SK-N-SH treated with all-trans-retinoic acid at 6 μM for 48 hours (cell line): ENCODE measurements around the gene HDAC4.

Experiments used
- ATAC-seq: fragments of 200-7000 bp; cut with Tn5 transposase; 3 replicates; pipeline ENCODE4 v1.9.1; 2020; ENCODE audit warnings: mild to moderate bottlenecking, moderate library complexity
- ARNTL ChIP-seq: fragments of 450-650 bp; formaldehyde crosslinking; IDR thresholded peaks from 2 replicates; pipeline ENCODE4 v1.5.0; 2020; ENCODE audit warnings: low read depth, mild to moderate bottlenecking, moderate library complexity, borderline replicate concordance
- BACH2 ChIP-seq: fragments of 250-450 bp; sonication (Bioruptor Pico); IDR thresholded peaks from 2 replicates; pipeline ENCODE4 v1.9.0; 2021; ENCODE audit warnings: mild to moderate bottlenecking, borderline replicate concordance
- CSDC2 ChIP-seq: fragments of 250-450 bp; sonication (Bioruptor Pico); IDR thresholded peaks from 2 replicates; pipeline ENCODE4 v1.5.0; 2020; ENCODE audit warnings: mild to moderate bottlenecking, moderate library complexity
- GLIS3 ChIP-seq: fragments of 250-450 bp; sonication (Bioruptor Pico); IDR thresholded peaks from 2 replicates; pipeline ENCODE4 v1.5.0; 2020; ENCODE audit warnings: mild to moderate bottlenecking, moderate library complexity
- ISL1 ChIP-seq: fragments of 250-450 bp; sonication (Bioruptor Pico); IDR thresholded peaks from 2 replicates; pipeline ENCODE4 v2.1.2; 2022; ENCODE audit warnings: mild to moderate bottlenecking, moderate library complexity
- OSR1 ChIP-seq: fragments of 250-450 bp; sonication (Bioruptor Pico); IDR thresholded peaks from 2 replicates; pipeline ENCODE4 v1.8.0; 2022; ENCODE audit warnings: moderate library complexity, mild to moderate bottlenecking, inconsistent platforms
- POU6F1 ChIP-seq: fragments of 250-450 bp; sonication (Bioruptor Pico); IDR thresholded peaks from 2 replicates; pipeline ENCODE4 v1.8.0; 2021; ENCODE audit warnings: low read depth, mild to moderate bottlenecking, moderate library complexity, borderline replicate concordance
- PPARA ChIP-seq: fragments of 250-450 bp; sonication (Bioruptor Pico); IDR thresholded peaks from 2 replicates; pipeline ENCODE4 v1.5.0; 2020; ENCODE audit warnings: mild to moderate bottlenecking, borderline replicate concordance
- RARB ChIP-seq: fragments of 250-450 bp; sonication (Bioruptor Pico); IDR thresholded peaks from 2 replicates; pipeline ENCODE4 v1.8.0; 2021; ENCODE audit warnings: mild to moderate bottlenecking, moderate library complexity
- SNAI2 ChIP-seq: fragments of 250-450 bp; sonication (Bioruptor Pico); IDR thresholded peaks from 2 replicates; pipeline ENCODE4 v1.5.0; 2020; ENCODE audit warnings: mild to moderate bottlenecking, moderate library complexity
- TCF4 ChIP-seq: fragments of 250-450 bp; sonication (Bioruptor Pico); IDR thresholded peaks from 2 replicates; pipeline ENCODE4 v1.8.0; 2021; ENCODE audit warnings: mild to moderate bottlenecking, moderate library complexity, borderline replicate concordance
- TOX ChIP-seq: fragments of 250-450 bp; sonication (Bioruptor Pico); IDR thresholded peaks from 2 replicates; pipeline ENCODE4 v1.8.0; 2021; ENCODE audit warnings: mild to moderate bottlenecking, moderate library complexity, borderline replicate concordance
- TSHZ2 ChIP-seq: fragments of 250-450 bp; sonication (Bioruptor Pico); IDR thresholded peaks from 2 replicates; pipeline ENCODE4 v1.5.0; 2020; ENCODE audit warnings: mild to moderate bottlenecking, moderate library complexity
- ZC3H10 ChIP-seq: fragments of 250-450 bp; sonication (Bioruptor Pico); IDR thresholded peaks from 2 replicates; pipeline ENCODE4 v1.5.1; 2021; ENCODE audit warnings: mild to moderate bottlenecking, moderate library complexity
- ZFP3 ChIP-seq: fragments of 250-450 bp; sonication (Bioruptor Pico); IDR thresholded peaks from 2 replicates; pipeline ENCODE4 v1.5.0; 2020; ENCODE audit warnings: mild to moderate bottlenecking, moderate library complexity
- ZFP30 ChIP-seq: fragments of 450-650 bp; formaldehyde crosslinking; IDR thresholded peaks from 2 replicates; pipeline ENCODE4 v1.5.0; 2022; ENCODE audit warnings: mild to moderate bottlenecking, moderate library complexity
- ZNF70 ChIP-seq: fragments of 450-650 bp; formaldehyde crosslinking; IDR thresholded peaks from 2 replicates; pipeline ENCODE4 v1.5.0; 2020; ENCODE audit warnings: mild to moderate bottlenecking, moderate library complexity
- ZNF8 ChIP-seq: fragments of 450-650 bp; formaldehyde crosslinking; IDR thresholded peaks from 2 replicates; pipeline ENCODE4 v1.5.0; 2020; ENCODE audit warnings: mild to moderate bottlenecking, moderate library complexity
- TF ChIP-seq, protein P1 (sequence below): fragments of 250-450 bp; sonication (Bioruptor Pico); IDR thresholded peaks from 2 replicates; pipeline ENCODE4 v1.5.1; 2020; ENCODE audit warnings: low read depth, mild to moderate bottlenecking, moderate library complexity
- TF ChIP-seq, protein P2 (sequence below): fragments of 250-450 bp; sonication (Bioruptor Pico); IDR thresholded peaks from 2 replicates; pipeline ENCODE4 v1.8.0; 2020; ENCODE audit warnings: mild to moderate bottlenecking, moderate library complexity, borderline replicate concordance
- TF ChIP-seq, protein P3 (sequence below): fragments of 250-450 bp; sonication (Bioruptor Pico); IDR thresholded peaks from 2 replicates; pipeline ENCODE4 v1.5.1; 2021; ENCODE audit warnings: mild to moderate bottlenecking, moderate library complexity

HDAC4 gene

GRCh38 chr2:239360421-239361310 lies 40.2 kb downstream of the HDAC4 start:
- no peak for ATAC-seq
- TF ChIP-seq BACH2 (no peak), ZNF70 (CRISPR knock-in tag) (no peak), CSDC2 (CRISPR knock-in tag) (no peak), POU6F1 (CRISPR knock-in tag) (no peak), GLIS3 (CRISPR knock-in tag) (no peak), ISL1 (CRISPR knock-in tag) (no peak), RARB (CRISPR knock-in tag) (no peak), ZFP3 (CRISPR knock-in tag) (no peak), SNAI2 (no peak), TSHZ2 (CRISPR knock-in tag) (no peak), PPARA (CRISPR knock-in tag) (no peak), ARNTL (CRISPR knock-in tag) (no peak), TCF4 (no peak), TOX (CRISPR knock-in tag) (no peak)
- TF ChIP-seq, protein P1, sequence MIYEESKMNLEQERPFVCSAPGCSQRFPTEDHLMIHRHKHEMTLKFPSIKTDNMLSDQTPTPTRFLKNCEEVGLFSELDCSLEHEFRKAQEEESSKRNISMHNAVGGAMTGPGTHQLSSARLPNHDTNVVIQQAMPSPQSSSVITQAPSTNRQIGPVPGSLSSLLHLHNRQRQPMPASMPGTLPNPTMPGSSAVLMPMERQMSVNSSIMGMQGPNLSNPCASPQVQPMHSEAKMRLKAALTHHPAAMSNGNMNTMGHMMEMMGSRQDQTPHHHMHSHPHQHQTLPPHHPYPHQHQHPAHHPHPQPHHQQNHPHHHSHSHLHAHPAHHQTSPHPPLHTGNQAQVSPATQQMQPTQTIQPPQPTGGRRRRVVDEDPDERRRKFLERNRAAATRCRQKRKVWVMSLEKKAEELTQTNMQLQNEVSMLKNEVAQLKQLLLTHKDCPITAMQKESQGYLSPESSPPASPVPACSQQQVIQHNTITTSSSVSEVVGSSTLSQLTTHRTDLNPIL (CRISPR knock-in tag), result no peak
- TF ChIP-seq, protein P2, sequence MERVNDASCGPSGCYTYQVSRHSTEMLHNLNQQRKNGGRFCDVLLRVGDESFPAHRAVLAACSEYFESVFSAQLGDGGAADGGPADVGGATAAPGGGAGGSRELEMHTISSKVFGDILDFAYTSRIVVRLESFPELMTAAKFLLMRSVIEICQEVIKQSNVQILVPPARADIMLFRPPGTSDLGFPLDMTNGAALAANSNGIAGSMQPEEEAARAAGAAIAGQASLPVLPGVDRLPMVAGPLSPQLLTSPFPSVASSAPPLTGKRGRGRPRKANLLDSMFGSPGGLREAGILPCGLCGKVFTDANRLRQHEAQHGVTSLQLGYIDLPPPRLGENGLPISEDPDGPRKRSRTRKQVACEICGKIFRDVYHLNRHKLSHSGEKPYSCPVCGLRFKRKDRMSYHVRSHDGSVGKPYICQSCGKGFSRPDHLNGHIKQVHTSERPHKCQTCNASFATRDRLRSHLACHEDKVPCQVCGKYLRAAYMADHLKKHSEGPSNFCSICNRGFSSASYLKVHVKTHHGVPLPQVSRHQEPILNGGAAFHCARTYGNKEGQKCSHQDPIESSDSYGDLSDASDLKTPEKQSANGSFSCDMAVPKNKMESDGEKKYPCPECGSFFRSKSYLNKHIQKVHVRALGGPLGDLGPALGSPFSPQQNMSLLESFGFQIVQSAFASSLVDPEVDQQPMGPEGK (CRISPR knock-in tag), result no peak

GRCh38 chr2:239360008-239360407 lies 40.8 kb downstream of the HDAC4 start:
- ATAC-seq, result no peak
- TF ChIP-seq ZFP30 (CRISPR knock-in tag) (no peak), SNAI2 (no peak), ZNF70 (CRISPR knock-in tag) (no peak), OSR1 (no peak), TSHZ2 (CRISPR knock-in tag) (no peak), RARB (CRISPR knock-in tag) (no peak), TOX (CRISPR knock-in tag) (no peak), BACH2 (no peak), GLIS3 (CRISPR knock-in tag) (no peak), ZNF8 (CRISPR knock-in tag) (no peak), PPARA (CRISPR knock-in tag) (no peak), TCF4 (no peak), ZC3H10 (no peak), ISL1 (CRISPR knock-in tag) (no peak)
- TF ChIP-seq, protein P2 (CRISPR knock-in tag), result no peak
- TF ChIP-seq, protein P1 (CRISPR knock-in tag), result no peak
- TF ChIP-seq, protein P3, sequence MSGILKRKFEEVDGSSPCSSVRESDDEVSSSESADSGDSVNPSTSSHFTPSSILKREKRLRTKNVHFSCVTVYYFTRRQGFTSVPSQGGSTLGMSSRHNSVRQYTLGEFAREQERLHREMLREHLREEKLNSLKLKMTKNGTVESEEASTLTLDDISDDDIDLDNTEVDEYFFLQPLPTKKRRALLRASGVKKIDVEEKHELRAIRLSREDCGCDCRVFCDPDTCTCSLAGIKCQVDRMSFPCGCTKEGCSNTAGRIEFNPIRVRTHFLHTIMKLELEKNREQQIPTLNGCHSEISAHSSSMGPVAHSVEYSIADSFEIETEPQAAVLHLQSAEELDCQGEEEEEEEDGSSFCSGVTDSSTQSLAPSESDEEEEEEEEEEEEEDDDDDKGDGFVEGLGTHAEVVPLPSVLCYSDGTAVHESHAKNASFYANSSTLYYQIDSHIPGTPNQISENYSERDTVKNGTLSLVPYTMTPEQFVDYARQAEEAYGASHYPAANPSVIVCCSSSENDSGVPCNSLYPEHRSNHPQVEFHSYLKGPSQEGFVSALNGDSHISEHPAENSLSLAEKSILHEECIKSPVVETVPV (CRISPR knock-in tag), result no peak
